Endothelial cell (in vitro differentiated cells): Measurements from ENCODE around the gene APOBEC2. TPM values are rescaled to one million over a fixed set of nuclear protein-coding genes. Genes with fewer than 3 reads are reported as not detected.

Experiments
- DNase-seq: peaks from one replicate; pipeline ENCODE4 v3.0.0; 2021; ENCODE audit warnings: low spot score
- H3K27ac Mint-ChIP-seq: one replicate; pipeline ENCODE4 v1.8.0; 2021; ENCODE audit warnings: mixed read lengths, inconsistent platforms; ENCODE audit not compliant: unreplicated experiment
- H3K27me3 Mint-ChIP-seq: one replicate; pipeline ENCODE4 v1.8.0; 2021; ENCODE audit warnings: mild to moderate bottlenecking, moderate library complexity, mixed read lengths, inconsistent platforms; ENCODE audit not compliant: unreplicated experiment
- H3K36me3 Mint-ChIP-seq: one replicate; pipeline ENCODE4 v1.8.0; 2021; ENCODE audit warnings: mild to moderate bottlenecking, low read depth, mixed read lengths, inconsistent platforms; ENCODE audit not compliant: unreplicated experiment
- H3K4me1 Mint-ChIP-seq: one replicate; pipeline ENCODE4 v1.8.0; 2021; ENCODE audit warnings: mild to moderate bottlenecking, mixed read lengths, inconsistent platforms; ENCODE audit not compliant: unreplicated experiment
- H3K4me3 Mint-ChIP-seq: one replicate; pipeline ENCODE4 v1.8.0; 2021; ENCODE audit warnings: mild to moderate bottlenecking, mixed read lengths, inconsistent platforms; ENCODE audit not compliant: unreplicated experiment
- H3K9me3 Mint-ChIP-seq: one replicate; pipeline ENCODE4 v1.8.0; 2021; ENCODE audit warnings: mixed read lengths, inconsistent platforms; ENCODE audit not compliant: unreplicated experiment
- total RNA-seq: library from RNA; stranded (reverse); fragmentation: NEBNext Ultra II Directional; extraction: Animal tissue kit (Norgen Biotek cat#: 25700); gene quantifications from one replicate; pipeline ENCODE4 v1.2.1, GENCODE V29; 2021; ENCODE audit not compliant: unreplicated experiment
- TF ChIP-seq, protein P1 (sequence below): fragments of 200-600 bp; sonication (generic); IDR thresholded peaks from one replicate; pipeline ENCODE4 v1.5.0; 2021; ENCODE audit warnings: antibody characterized with exemption; ENCODE audit not compliant: unreplicated experiment

APOBEC2 gene
- total RNA-seq, 1 donor from 2014 or later, result not detected

DNA sequence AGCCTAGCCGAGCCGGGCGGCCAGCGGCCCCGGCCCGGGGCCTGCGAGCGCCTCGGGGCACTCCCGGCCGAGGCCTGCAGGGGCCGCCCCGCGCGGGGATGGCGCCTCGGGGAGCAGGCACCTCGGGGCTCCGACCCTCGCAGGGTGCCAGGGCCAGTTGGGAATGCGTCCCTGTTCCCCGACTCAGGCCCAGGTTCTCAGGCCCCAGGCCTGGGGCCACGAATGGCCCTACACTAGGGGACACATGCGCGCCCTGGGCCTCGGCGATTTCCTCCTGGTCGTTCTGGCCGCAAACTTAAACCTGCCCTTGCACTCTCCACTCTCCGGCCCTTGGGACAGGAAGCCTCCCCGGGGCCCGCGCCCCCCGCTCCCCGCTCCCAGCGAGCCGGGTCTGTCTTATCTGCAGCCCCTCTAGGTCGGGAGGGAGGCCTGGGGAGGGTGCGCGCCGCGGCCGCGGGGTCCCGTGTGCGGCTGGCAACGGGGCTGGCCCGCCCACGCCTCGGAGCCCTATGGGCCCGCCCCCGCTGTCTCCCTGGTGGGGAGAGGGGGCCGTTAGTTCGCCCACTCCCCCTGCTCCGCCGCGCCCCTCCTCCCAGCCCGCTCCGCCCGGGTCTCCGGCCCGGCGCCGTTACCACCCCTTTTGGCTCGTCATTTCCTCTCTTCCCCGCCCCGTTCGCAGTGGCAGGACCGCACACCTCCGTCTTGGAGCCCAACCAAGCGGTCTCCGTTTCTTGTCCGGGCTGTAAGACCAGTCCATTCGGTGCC, 20.4 kb downstream of the APOBEC2 start:
- Mint-ChIP-seq H3K27ac (peak overlapping the region; percentile 90), H3K4me1 (peaks cover 35% of the 10 kb centered on the region), H3K4me3 (peak overlapping the region; percentile 93), H3K27me3 (peaks cover 14% of the 10 kb centered on the region), H3K36me3 (peaks cover 7% of the 10 kb centered on the region), H3K9me3 (no peaks in the 10 kb centered on the region)
- peak; percentile 87 for DNase-seq
- TF ChIP-seq, protein P1, sequence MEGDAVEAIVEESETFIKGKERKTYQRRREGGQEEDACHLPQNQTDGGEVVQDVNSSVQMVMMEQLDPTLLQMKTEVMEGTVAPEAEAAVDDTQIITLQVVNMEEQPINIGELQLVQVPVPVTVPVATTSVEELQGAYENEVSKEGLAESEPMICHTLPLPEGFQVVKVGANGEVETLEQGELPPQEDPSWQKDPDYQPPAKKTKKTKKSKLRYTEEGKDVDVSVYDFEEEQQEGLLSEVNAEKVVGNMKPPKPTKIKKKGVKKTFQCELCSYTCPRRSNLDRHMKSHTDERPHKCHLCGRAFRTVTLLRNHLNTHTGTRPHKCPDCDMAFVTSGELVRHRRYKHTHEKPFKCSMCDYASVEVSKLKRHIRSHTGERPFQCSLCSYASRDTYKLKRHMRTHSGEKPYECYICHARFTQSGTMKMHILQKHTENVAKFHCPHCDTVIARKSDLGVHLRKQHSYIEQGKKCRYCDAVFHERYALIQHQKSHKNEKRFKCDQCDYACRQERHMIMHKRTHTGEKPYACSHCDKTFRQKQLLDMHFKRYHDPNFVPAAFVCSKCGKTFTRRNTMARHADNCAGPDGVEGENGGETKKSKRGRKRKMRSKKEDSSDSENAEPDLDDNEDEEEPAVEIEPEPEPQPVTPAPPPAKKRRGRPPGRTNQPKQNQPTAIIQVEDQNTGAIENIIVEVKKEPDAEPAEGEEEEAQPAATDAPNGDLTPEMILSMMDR, result peak; percentile 79

DNA sequence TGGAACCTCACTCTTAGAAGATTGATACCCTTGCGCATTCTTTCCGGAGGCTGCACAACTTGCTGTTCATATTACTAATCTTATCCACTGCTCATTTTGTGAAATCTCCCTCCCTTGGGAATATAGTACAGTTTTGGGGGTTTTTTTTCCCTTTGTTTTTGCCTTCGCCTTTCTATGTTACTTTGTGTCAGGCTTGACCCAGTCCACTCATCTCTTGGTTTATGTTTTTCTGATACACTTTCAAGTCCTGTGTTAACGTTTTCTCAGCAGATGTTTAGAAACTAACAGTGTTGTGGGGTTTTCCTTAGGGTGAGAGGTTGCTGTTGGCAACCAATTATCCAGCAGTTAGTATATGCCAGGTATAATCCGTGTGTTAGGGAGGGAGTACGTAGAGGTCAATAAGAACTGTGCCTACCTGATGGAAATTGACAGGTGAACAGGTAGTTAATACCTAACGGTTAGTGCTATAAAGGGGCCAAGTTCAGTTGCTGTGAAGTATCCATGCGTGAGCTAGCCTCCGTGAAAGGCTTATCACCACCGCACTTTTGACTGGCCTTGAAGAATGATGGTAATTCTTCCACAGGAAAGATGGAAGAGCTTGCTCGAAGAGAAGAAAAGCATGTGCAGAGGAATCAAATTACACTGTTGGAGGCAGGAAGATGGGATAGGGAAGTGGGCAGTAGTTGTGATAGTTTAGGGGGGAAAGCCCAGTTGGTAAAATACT, 21.1 kb downstream of the APOBEC2 start:
- Mint-ChIP-seq H3K4me1 (peaks cover 39% of the 10 kb centered on the region), H3K9me3 (no peaks in the 10 kb centered on the region), H3K4me3 (peak overlapping the region; percentile 93), H3K36me3 (peaks cover 10% of the 10 kb centered on the region), H3K27me3 (peaks cover 14% of the 10 kb centered on the region), H3K27ac (peak overlapping the region; percentile 90)
- no peak for DNase-seq
- TF ChIP-seq, protein P1, result no peak

DNA sequence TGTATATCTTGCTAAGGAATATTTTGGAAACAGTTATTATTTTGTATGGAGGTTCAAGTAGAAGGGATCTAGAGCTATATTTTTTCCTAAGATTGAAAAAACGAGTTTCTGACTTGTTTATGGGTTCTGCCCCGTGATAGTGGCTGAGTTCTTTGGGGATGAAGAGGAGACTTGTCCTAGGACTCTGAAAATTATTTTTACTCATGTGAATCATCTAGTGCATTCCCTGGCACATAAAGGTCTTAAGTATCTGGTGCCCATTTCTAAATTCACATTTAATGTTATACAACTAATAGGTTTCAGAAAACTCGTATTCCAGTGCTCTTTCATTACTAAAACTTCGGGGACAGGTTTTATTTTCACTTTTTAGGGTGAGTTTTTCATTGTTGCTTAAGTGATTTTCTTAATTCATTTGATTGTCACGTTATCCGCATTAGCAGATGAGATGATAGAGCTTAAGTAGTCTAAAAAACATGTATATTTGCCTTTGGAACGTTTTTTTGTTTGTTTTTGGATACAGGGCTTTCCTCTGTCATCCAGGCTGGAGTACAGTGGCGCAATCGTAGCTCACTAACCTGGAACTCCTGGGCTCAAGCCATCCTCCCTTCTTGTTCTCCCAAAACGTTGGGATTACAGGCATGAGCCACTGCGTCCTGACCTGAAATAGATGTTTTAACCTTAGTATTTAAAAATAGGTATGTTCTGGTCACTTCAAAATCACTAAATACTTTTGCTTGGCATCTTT, 21.9 kb downstream of the APOBEC2 start:
- TF ChIP-seq, protein P1, result no peak
- H3K27me3 Mint-ChIP-seq, result peaks cover 14% of the 10 kb centered on the region
- DNase-seq, result no peak
- no peaks in the 10 kb centered on the region for H3K9me3 Mint-ChIP-seq
- peaks cover 10% of the 10 kb centered on the region for H3K36me3 Mint-ChIP-seq
- peak overlapping the region; percentile 90 for H3K27ac Mint-ChIP-seq
- H3K4me3 Mint-ChIP-seq, result peak overlapping the region; percentile 93
- H3K4me1 Mint-ChIP-seq, result peaks cover 45% of the 10 kb centered on the region

DNA sequence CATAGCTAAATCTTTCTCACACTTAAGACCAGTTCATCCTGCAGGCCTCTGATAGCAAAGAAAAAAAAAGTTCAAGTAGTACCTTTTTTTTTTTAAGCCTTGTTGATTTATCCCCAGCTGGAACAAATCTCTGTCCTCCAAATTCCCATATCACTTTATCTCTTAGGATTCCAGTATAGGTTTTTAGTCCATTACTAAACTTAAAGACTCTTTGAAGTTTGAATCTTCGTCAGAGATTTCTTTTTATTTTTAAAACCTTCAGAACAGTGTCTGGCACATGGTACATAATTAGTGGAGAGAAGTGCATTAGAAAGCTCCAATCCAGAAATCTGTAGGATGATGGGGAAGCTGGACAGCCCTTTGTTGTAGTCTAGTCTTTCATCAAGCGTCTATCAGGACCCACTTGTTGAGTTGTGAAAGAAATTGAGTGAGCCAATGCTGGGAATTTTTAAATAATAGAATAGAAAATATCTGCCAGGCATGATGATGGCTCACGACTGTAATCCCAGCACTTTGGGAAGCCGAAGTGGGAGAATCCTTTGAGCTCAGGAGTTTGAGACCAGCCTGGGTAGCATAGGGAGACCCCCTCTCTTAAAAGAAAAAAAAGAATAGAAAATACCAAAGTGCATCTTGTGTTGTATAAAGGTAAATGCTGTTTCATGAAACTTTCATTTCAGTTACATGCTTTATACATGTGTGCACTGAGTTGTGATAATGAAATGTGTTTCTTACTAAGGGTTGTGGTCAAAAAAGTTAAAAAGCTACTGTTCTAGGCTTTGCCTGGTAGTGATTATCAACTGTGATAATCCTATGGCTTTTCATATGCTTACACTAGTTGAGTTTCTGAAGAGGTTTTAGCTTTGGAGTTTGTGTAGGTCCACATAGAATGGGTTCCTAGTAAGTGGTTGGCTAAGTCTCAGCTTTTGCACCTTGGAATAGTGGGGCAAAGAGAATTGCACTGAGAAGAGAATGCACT, 22.9 kb downstream of the APOBEC2 start:
- H3K9me3 Mint-ChIP-seq, result no peaks in the 10 kb centered on the region

More for the DNA sequence above, 22.9 kb downstream of the APOBEC2 start:
- TF ChIP-seq, protein P1, result no peak
- Mint-ChIP-seq H3K4me3 (no peak overlapping the region), H3K4me1 (peaks cover 52% of the 10 kb centered on the region), H3K27ac (peak overlapping the region; percentile 6), H3K36me3 (peaks cover 15% of the 10 kb centered on the region), H3K27me3 (peaks cover 14% of the 10 kb centered on the region)
- no peak for DNase-seq
